ENCODE measurements around the gene RPS18.
A peak's percentile ranks its signal among the peaks of the same experiment; 100 is the strongest.
"Not testable (repeated sequence)": the region's sequence is repeated elsewhere in the genome, so short reads cannot be mapped to it uniquely, and the experiment has no call there.

Gene RPS18

DNA sequence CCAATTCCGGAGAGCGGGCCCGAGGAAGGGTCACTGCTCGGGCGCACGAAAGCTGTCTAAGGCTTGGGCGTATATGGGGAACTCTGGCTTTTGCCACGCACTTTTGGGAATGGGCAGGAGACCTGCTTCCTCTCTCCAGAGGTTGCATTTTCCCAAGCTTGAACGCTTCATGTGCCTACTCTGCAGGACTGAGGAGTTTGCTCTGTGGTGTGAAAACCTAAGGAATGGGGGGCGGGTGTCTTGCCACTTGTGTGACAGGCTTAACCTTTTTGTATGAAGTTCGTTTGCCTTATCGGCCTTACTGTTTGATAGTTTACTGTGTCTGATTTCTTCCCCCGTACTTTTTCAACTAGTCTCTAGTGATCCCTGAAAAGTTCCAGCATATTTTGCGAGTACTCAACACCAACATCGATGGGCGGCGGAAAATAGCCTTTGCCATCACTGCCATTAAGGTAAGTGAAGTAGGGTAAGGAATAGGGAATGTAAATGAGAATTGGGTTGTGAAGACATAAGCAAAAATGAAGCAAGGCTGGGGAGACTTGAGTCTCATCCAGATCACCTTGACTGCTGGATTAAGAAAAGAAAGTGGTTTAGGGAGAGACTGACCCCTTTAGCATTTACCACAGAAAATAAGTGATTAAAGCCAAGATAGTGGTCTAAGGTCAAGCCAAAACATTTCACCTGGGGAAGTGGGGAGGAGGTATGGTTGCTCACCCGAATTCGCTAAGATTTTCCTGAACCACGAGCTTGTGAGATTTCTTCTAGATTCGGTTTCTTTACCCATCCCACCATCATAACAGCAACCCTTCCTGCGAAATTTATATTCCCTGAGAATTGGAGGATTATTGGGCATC, 627 bp downstream of the RPS18 start:
- DNase-seq (ENCODE audit: low read depth, low spot score): no peak

DNA sequence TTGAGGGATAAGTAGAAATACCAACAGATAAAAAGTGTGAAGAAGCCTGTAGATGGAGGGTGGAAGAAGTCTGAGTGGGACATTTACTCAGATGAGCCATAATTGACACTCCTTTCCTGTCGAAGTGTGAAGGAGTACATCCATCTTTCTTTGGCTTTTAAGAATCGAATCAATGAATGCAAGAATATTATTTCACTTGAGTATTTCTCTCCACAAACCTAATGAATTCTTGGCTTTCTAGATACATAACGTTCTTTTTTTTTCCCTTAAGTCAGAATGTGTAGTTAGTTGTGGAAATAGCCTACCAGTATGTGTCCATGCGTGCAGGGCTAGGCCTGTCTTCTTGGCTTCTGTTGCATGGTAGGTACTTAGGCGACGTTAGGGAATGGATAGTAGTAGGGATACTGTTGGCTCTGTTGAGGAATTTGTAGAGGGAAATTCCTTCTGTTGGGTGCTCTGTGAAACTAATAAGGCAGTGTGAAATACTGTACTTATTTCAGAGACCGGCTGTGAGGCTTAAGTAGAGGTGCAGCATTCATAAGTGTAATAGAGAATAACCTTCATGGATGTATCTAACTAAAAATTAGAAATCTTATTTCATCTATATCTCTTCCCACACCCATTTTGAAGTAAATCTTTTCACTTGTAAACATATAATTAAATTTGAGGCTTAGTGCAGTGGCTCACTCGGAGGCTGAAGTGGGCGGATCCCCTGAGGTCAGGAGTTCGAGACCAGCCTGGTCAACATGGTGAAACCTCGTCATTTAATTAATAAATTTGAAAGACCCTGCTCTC, 1.5 kb downstream of the RPS18 start:
- DNase-seq (ENCODE audit: low read depth, low spot score): no peak

DNA sequence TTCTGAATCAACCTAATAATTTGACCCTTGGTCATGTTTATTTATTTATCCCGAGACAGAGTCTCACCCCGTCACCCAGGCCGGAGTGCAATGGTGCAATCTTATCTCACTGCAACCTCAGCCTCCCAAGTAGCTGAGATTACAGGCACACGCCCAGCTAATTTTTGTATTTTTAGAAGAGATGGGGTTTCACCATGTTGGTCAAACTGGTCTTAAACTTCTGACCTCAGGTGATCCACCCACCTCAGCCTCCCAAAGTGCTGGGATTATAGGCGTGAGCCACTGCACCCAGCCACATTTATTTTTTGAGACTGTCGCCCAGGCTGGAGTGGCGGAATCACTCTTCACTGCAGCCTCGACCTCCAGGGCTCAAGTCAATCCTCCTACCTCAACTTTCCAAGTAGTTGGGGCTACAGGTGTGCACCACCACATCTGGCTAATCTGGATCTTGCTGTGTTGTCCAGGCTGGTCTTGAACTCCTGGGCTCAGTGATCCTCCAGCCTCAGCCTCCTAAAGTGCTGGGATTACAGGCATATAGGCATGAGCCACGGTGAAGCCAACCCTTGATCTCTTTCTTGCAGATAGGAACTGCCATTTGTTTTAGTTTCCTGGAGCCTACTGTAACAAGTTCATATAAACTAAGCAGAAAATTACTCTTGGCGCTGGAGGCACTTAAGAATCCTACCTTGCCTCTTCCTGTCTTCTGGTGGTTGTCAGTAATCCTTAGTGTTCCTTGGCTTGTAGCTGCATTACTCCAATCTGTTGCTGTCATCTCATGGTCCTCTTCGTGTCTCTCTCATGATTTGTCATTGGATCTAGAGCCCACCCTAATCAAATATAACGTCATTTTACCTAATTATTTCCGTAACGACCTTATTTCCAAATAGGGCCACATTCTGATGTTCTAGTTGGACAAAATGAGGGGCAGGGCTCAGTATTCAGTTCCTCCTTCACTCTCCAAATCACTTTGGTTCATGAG, 2.3 kb downstream of the RPS18 start:
- no peak for DNase-seq (ENCODE audit: low read depth, low spot score)

DNA sequence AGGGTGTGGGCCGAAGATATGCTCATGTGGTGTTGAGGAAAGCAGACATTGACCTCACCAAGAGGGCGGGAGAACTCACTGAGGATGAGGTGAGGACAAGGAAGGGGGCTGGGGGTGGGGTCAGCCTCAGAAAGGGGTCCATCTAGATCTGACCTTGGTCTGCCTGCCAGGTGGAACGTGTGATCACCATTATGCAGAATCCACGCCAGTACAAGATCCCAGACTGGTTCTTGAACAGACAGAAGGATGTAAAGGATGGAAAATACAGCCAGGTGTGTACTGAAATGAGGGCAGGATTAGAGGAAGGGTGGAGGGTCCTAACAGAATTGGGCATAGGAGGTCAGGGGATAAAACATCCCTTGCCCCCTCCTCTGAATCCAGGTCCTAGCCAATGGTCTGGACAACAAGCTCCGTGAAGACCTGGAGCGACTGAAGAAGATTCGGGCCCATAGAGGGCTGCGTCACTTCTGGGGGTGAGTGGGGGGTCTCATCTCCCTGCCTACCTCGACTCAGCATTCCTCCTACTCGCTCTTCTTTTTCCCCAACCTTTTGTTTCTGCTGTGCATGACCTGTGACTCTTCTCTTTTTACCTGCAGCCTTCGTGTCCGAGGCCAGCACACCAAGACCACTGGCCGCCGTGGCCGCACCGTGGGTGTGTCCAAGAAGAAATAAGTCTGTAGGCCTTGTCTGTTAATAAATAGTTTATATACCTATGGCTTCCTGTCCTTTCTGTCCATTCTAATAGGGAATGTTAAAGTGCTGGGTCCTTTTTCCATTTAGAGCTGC, 4.1 kb downstream of the RPS18 start:
- not testable (repeated sequence) for DNase-seq (ENCODE audit: low read depth, low spot score)

DNA sequence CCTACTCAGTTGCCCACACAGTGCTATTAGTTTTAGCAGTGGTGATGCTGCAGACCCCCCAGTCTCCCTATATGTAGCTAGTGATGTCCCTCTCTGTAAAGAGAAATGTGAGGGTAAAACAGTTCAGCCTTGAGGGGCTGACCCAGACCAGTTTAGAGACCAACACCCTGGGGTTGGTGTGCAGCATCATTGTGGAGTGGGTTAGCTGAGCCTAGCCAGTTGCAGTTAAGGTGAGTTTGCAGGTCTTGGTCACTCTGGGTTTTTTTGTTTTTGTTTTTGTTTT, 4.6 kb downstream of the RPS18 start:
- DNase-seq (ENCODE audit: low read depth, low spot score): no peak

DNA sequence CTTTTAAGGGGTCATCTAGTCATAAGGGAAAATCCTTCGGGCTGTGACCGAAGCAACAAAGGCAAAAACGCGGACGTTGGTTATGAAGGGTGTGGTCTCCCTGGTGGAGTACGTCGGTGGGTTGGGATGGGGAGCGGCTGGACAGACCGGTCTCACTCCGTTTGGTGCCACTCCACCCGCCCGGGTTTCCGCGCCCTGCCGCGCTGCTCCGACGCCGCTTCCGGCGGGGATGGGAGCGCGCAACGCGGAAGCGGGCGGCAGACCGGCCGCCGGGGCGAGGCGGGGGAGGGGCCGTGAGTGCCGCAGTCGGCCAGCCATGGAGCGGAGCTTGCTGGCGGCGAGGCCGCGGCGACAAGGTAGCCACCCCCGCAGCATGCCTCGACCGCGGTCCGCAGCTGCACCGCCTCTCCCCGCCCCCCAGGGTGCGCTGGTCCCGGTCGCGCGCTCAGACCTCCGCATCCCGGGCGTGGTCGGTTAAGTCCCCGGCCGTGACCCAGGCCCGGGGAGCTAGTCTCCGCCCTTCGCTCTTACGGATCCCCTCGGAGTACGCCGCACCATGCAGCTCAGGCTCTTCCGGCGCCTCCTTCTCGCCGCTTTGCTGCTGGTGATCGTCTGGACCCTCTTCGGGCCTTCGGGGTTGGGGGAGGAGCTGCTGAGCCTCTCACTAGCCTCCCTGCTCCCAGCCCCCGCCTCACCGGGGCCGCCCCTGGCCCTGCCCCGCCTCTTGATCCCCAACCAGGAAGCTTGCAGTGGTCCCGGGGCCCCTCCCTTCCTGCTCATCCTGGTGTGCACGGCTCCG, 5.2 kb downstream of the RPS18 start, which contains the start of gene B3GALT4:
Gene B3GALT4 (plus strand): TSS at position 260 of the 799 bp plus-strand sequence. CDS start 297 bp downstream, at position 557.
- peak; percentile 13 for DNase-seq (ENCODE audit: low read depth, low spot score)

DNA sequence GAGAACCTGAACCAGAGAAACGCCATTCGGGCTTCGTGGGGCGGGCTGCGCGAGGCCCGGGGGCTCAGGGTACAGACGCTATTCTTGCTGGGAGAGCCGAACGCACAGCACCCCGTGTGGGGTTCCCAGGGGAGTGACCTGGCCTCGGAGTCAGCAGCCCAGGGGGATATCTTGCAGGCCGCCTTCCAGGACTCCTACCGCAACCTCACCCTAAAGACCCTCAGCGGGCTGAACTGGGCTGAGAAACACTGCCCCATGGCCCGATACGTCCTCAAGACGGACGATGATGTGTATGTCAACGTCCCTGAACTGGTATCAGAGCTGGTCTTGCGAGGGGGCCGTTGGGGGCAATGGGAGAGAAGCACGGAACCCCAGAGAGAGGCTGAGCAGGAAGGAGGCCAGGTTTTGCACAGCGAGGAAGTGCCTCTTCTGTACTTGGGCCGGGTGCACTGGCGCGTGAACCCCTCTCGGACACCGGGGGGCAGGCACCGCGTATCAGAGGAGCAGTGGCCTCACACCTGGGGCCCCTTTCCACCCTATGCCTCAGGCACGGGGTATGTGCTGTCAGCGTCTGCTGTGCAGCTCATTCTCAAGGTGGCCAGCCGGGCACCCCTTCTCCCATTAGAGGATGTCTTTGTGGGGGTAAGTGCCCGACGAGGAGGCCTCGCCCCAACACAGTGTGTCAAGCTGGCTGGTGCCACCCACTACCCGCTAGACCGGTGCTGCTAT, 6.0 kb downstream of the RPS18 start:
- no peak for DNase-seq (ENCODE audit: low read depth, low spot score)

DNA sequence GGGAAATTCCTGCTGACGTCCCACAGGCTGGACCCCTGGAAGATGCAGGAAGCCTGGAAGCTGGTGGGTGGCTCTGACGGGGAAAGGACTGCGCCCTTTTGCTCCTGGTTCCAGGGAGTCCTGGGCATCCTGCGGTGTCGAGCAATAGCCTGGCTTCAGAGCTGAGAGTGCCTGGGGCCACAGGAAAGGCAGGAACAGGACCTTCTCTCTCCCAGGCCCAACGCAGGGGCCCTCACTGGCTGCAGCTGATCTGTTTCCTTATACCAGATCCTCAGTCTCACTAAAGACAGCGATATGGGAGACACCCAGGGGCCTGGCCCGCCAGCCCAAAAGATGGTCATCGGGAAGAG, 6.5 kb downstream of the RPS18 start:
- no peak for DNase-seq (ENCODE audit: low read depth, low spot score)

DNA sequence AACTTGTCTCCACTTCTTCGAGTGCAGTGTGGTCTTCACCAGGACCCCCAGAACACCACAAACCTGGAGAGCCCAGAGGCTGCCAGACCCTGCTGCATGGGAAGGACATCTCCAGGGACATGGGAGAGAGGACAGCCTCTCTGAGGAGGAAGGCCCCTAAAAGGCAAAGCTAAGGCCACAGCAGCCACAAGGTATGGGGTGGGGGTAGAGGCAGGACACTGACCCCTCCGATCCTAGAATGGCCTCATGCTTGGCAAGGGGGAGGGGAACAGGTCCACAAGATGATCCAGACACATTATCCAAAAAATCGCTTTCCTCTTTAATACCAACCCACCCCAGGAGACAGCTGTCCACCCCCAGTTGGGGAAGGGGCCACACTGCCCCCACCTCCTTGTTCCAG, 6.9 kb downstream of the RPS18 start:
- DNase-seq (ENCODE audit: low read depth, low spot score): no peak

DNA sequence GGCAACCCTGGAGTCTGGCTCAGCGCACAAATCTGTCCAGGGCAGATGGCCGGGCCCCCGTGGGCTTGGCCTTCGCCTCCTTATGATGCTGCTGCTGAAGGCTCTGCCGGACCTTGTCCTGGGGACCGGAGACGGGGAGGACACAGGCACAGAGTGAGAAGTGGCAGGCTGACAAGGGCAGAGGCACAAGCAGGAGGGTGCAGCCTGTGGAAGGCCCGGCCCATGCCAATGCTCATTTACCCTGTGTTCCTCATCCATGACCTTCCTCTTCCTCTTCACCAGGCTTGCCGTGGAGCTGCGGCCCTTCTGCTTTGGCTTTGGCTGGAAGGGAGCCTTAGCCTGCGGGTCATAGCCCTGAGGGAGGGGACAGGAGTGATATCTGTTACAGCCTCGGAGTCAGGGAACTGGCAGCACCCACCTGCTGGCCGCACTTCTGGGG, 7.4 kb downstream of the RPS18 start:
- no peak for DNase-seq (ENCODE audit: low read depth, low spot score)

DNA sequence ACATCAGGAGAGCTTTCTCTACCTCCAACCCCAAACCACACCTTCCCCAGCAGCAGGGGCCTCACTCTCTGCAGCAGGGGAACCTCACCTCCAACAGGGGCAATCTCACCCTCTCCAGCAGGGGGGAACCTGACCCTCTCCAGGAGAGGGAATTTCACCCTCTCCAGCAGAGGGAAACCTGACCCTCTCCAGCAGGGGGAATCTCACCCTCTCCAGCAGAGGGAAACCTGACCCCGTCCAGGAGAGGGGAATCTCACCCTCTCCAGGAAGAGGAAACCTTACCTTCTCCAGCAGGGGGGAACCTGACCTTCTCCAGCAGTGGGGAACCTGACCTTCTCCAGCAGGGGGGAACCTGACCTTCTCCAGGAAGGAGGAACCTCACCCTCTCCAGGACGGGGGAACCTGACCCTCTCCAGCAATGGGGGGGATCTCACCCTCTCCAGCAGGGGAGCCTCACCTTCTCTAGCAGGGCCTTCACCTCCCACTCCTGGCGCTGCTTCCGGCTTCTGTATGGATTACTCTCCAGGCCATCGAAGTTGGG, 8.2 kb downstream of the RPS18 start:
- DNase-seq (ENCODE audit: low read depth, low spot score): no peak

DNA sequence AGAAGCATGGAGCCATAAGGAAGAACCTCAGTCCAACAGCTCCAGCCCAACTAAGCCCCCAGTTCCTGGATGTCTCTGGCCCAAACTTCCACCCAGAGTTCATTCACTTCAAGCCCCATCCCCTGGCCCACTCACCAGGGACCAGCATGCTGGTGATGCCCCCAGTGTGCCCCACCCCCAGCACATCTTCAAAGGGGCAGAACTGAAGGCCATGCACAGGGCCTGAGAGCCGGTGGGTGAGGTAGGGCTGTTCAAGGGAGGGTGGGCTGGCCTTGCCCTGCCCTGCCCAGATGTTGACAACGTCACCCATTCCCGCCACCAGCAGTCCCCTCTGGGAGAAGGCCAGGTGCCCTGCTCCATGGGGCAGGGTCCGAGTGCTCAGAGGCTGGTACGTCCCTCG, 8.7 kb downstream of the RPS18 start:
- DNase-seq (ENCODE audit: low read depth, low spot score): no peak

DNA sequence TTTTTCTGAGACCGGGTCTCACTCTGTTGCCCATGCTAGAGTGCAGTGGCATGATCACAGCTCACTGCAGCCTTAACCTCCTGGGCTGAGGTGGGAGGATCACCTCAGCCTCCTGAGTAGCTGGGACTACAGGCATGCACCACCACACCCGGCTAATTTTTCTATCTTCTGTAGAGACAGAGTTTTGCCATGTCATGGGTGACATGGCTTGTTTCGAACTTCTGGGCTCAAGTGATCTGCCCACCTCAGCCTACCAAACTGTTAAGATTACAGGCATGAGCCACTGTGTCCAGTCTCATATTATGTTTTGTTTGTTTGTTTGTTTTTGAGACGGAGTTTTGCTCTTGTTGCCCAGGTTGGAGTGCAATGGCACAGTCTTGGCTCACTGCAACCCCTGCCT, 13.3 kb downstream of the RPS18 start:
- not testable (repeated sequence) for DNase-seq (ENCODE audit: low read depth, low spot score)

DNA sequence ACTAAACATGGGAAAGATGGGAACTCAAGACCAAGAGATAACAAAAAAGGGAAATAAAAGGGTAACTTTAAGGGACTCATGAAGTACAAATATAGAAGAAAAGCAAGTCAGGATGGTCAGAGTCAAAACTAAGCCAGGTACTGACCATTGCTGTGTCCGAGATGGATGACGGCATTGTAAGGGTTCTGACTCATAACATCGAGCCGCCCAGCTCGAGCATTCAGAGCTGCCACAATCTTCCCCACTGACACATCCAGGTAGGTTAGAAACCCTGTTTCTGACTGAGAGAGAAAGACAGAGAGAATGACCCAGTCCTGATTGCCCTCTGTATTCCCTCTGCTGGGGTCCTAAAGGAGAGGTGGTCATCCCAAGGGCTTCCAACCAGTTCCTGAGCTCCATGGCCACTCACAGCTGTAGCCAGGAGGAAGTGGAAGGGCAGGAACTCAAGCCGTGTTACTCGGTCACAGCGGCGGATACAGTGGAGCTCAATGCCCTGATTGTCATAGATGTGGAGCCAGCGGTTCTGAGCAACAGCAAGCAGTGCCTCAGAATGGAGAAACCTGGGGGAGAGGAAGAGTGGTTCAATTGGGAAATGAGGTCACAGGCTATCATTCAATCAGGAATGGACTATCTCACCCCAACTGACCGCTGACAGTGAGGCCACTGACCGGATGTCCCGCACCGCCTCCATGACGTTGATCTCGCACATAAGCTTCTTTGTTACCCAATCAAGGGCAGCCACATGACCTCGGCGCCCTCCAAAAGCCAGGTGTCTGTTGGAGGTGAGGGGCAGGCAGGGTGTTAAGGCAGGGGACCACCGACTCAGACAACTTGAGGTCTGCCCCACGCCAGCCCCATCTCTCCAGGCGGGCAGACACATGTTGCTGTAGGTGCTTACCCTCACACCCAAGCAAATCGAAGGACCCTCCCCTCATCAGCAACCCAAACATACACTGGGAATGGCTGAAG, 15.4 kb downstream of the RPS18 start:
- no peak for DNase-seq (ENCODE audit: low read depth, low spot score)

DNA sequence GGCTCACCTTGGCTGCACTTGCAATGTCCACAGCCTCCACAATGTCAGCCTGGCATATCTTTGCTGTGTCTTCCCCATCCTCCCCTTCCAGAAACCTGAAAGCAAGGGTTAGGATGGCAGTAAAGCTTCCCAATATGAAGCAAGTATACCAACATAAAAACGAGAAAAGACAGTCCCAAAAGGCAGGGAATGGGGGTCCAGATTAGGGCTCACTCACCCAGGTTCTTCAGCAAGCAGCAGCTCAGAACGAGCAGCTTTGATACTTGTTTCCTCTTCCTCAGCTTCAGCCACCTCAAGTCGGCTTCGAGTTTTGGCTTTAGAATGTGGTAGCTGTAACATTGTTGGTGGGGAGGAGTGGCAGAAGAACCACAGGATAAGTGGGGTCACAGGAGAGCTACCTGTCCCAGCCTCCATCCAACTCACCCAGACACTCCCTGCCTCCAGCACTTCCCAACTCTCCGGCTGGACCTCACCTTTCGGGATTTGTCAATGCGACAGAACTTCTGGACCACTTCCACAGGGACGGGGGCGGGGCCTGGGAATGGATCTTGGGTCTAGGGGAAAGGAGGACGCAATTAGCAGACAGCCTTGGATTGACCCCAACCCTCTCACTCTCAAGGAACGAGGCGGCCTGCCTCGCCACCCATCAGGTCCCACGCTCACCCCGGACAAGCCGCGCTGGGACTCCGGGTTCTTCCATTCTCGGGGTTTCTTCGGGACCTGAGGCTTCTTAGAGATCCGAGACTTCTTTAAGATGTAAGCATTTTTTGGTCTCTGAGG, 16.5 kb downstream of the RPS18 start:
- no peak for DNase-seq (ENCODE audit: low read depth, low spot score)

DNA sequence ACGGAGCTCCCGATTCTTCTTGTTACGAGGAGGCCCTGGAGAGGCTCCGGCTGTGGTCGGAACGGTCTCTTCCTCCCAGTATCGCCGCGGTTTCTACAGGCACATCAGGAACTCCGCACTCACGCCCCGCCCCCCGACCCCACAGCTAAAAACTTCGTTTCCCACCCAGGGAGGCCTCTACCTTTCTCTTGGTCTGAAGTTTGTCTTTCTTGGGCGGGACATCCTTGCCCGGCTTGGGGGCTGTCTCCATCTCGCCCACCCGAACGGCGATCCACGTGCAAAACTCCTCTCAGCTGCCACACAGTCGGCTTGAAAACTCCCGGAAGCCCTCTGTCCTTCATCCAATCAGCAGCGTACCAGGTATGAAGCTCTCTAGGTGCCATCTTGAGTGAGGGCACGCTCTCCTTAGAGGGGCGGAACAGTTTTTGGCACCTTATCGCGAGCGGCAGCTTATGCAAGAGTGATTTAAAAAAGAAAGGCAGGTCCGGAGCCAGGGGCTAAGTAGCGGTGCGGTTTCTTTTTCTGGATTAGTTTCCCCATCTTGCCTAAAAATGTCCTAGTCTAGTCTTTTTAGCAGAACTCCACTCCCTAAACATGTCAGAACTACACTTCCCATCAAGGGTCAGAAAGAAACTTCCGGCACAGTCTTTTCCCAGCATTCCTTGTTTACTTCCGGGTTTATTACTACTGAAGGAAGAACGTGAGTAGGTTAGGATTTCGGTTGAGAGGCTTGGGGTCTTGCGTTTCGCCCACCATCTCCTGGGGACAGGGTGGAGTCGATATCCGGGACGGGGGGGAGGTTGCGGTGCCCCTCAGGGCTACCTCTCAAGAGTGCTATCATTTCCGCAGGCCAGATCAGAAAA, 17.3 kb downstream of the RPS18 start, which contains the start of the genes PFDN6 and WDR46:
Gene PFDN6 (plus strand): TSS at position 681 of the 863 bp plus-strand sequence. CDS start 256 bp downstream, outside the sequence.
Gene WDR46 (minus strand): TSS at position 319 of the 863 bp plus-strand sequence. CDS start 69 bp downstream, at position 250.
- DNase-seq (ENCODE audit: low read depth, low spot score): no peak

Data from smooth muscle cell of the brain vasculature (primary cell).